H1 (cell line): ENCODE results near the gene VSTM4. TPM values are rescaled to one million over a fixed set of nuclear protein-coding genes. Genes with fewer than 3 reads are reported as not detected.

ENCODE experiments used
- CTCF ChIA-PET: fragments of 300-600 bp; sonication (Branson Sonifier 250); formaldehyde crosslinking; loops from one replicate; lab custom pipeline; 2021; ENCODE audit not compliant: partially characterized antibody; lab: Charles Lee
- POLR2A ChIA-PET: fragments of 300-600 bp; sonication (Branson Sonifier 250); formaldehyde crosslinking; loops from one replicate; lab custom pipeline; 2021; ENCODE audit warnings: inconsistent platforms; ENCODE audit not compliant: partially characterized antibody; lab: Charles Lee
- DNase-seq, 2 experiments: peaks; one replicate each; pipeline versions ENCODE4 v3.0.0 to v3.0.0-alpha.2; 2010 to 2022; ENCODE audit warnings: low spot score in 2 of 2, low read depth in 1 of 2, mixed read lengths in 1 of 2
- FAIRE-seq: peaks from 2 replicates; lab custom pipeline; 2011; peaks lifted over from hg19 to GRCh38; lab: Jason Lieb, UNC
- H2AFZ ChIP-seq: 2 replicates; pipeline ENCODE4 v1.8.1; 2012; ENCODE audit warnings: low read length, inconsistent platforms
- H2AK5ac ChIP-seq: 2 replicates; pipeline ENCODE4 v1.6.1; 2013; ENCODE audit warnings: low read depth, low read length
- H2BK120ac ChIP-seq: replicated peaks from 2 replicates; pipeline ENCODE3; 2013; ENCODE audit warnings: low read depth, low read length, inconsistent platforms
- H2BK12ac ChIP-seq: 2 replicates; pipeline ENCODE4 v1.6.1; 2013; ENCODE audit warnings: low read depth, low read length
- H2BK15ac ChIP-seq: 2 replicates; pipeline ENCODE4 v1.6.1; 2013; ENCODE audit warnings: low read length
- H2BK20ac ChIP-seq: 2 replicates; pipeline ENCODE4 v1.6.1; 2013; ENCODE audit warnings: low read length
- H2BK5ac ChIP-seq: 2 replicates; pipeline ENCODE4 v1.6.1; 2013; ENCODE audit warnings: low read depth, low read length
- H3K14ac ChIP-seq: 2 replicates; pipeline ENCODE4 v1.6.1; 2013; ENCODE audit warnings: inconsistent platforms; ENCODE audit not compliant: insufficient read length
- H3K18ac ChIP-seq: 2 replicates; pipeline ENCODE4 v1.6.1; 2013; ENCODE audit warnings: low read length; ENCODE audit errors: extremely low read depth
- H3K23ac ChIP-seq: 2 replicates; pipeline ENCODE4 v1.6.1; 2013; ENCODE audit warnings: inconsistent platforms; ENCODE audit not compliant: insufficient read length
- H3K23me2 ChIP-seq: 2 replicates; pipeline ENCODE4 v1.6.1; 2013; ENCODE audit warnings: low read depth, low read length
- H3K27ac ChIP-seq: 2 replicates; pipeline ENCODE4 v1.6.1; 2011; ENCODE audit warnings: low read depth, low read length, inconsistent platforms
- H3K27me3 ChIP-seq, 4 experiments: replicated peaks in 1 of 4; 1 replicate in 1 of 4; 2 replicates in 3 of 4; pipeline versions ENCODE4 v1.6.1 to v1.8.1; 2011 to 2013; ENCODE audit warnings: low read length in 3 of 4, mild to moderate bottlenecking in 3 of 4, inconsistent platforms in 2 of 4, mixed read lengths in 2 of 4, moderate library complexity in 1 of 4; ENCODE audit not compliant: control insufficient read depth in 3 of 4, insufficient read depth in 3 of 4; ENCODE audit errors: extremely low read depth in 1 of 4
- H3K36me3 ChIP-seq, 4 experiments: 2 replicates each; pipeline versions ENCODE4 v1.6.1 to v1.8.1; 2011 to 2013; ENCODE audit warnings: mild to moderate bottlenecking in 4 of 4, low read length in 3 of 4, moderate library complexity in 2 of 4, control low read depth in 1 of 4, inconsistent platforms in 1 of 4; ENCODE audit not compliant: insufficient read depth in 4 of 4, control insufficient read depth in 2 of 4
- H3K4ac ChIP-seq: replicated peaks from 2 replicates; pipeline ENCODE3; 2013; ENCODE audit warnings: low read length, low read depth, mixed read lengths, inconsistent platforms; ENCODE audit not compliant: insufficient read length
- H3K4me1 ChIP-seq, 4 experiments: replicated peaks in 1 of 4; 1 replicate in 1 of 4; 2 replicates in 3 of 4; pipeline versions ENCODE4 v1.6.1 to v1.8.1; 2011 to 2013; ENCODE audit warnings: low read length in 3 of 4, inconsistent platforms in 2 of 4, mixed read lengths in 1 of 4; ENCODE audit not compliant: insufficient read depth in 4 of 4, control insufficient read depth in 3 of 4
- H3K4me2 ChIP-seq, 2 experiments: 2 replicates each; pipeline versions ENCODE4 v1.6.1 to v1.8.1; 2011 to 2013; ENCODE audit warnings: low read depth in 2 of 2, low read length in 2 of 2, control low read depth in 1 of 2, inconsistent platforms in 1 of 2, mild to moderate bottlenecking in 1 of 2; ENCODE audit not compliant: insufficient read depth in 1 of 2
- H3K4me3 ChIP-seq, 4 experiments: fragments of 200-600, 300-600 bp in 1 of 4; sonication (generic), shearing (Covaris generic), sonication (Bioruptor Twin) in 1 of 4; 2 replicates each; pipeline versions ENCODE4 v1.5.1 to v1.8.1; 2011 to 2016; ENCODE audit warnings: low read length in 4 of 4, low read depth in 3 of 4, control low read depth in 2 of 4, inconsistent platforms in 2 of 4, mild to moderate bottlenecking in 2 of 4, mixed read lengths in 1 of 4, moderate library complexity in 1 of 4; ENCODE audit not compliant: insufficient read depth in 2 of 4; ENCODE audit errors: extremely low read depth in 1 of 4
- H3K56ac ChIP-seq: replicated peaks from 2 replicates; pipeline ENCODE3; 2013; ENCODE audit warnings: low read depth, mild to moderate bottlenecking, mixed read lengths, low read length, inconsistent platforms; ENCODE audit not compliant: insufficient read length
- H3K79me1 ChIP-seq: 2 replicates; pipeline ENCODE4 v1.6.1; 2013; ENCODE audit warnings: low read depth, low read length, control low read depth
- H3K79me2 ChIP-seq, 2 experiments: 2 replicates each; pipeline versions ENCODE4 v1.6.1 to v1.8.1; 2012 to 2013; ENCODE audit warnings: low read length in 2 of 2, mild to moderate bottlenecking in 2 of 2, inconsistent platforms in 1 of 2; ENCODE audit not compliant: insufficient read depth in 2 of 2, control insufficient read depth in 1 of 2
- H3K9ac ChIP-seq, 4 experiments: replicated peaks in 1 of 4; 1 replicate in 1 of 4; 2 replicates in 3 of 4; pipeline versions ENCODE4 v1.6.1 to v1.8.1; 2011 to 2013; ENCODE audit warnings: low read depth in 3 of 4, low read length in 3 of 4, control low read depth in 2 of 4, mild to moderate bottlenecking in 2 of 4, moderate library complexity in 2 of 4, inconsistent platforms in 1 of 4; ENCODE audit errors: extremely low read depth in 1 of 4
- H3K9me3 ChIP-seq, 2 experiments: 2 replicates each; pipeline versions ENCODE4 v1.6.1 to v1.8.1; 2012 to 2013; ENCODE audit warnings: mild to moderate bottlenecking in 2 of 2, moderate library complexity in 2 of 2, control low read depth in 1 of 2, inconsistent platforms in 1 of 2, low read depth in 1 of 2, low read length in 1 of 2, mixed read lengths in 1 of 2; ENCODE audit not compliant: insufficient read depth in 2 of 2
- H4K20me1 ChIP-seq, 2 experiments: replicated peaks in 1 of 2; 2 replicates each; pipeline versions ENCODE3 to v1.8.1; 2011 to 2013; ENCODE audit warnings: inconsistent platforms in 2 of 2, low read length in 2 of 2, mild to moderate bottlenecking in 1 of 2; ENCODE audit not compliant: insufficient read depth in 2 of 2, control insufficient read depth in 1 of 2
- H4K5ac ChIP-seq: 2 replicates; pipeline ENCODE4 v1.6.1; 2013; ENCODE audit warnings: low read length, low read depth, mixed read lengths, inconsistent platforms; ENCODE audit not compliant: insufficient read length
- H4K8ac ChIP-seq: 2 replicates; pipeline ENCODE4 v1.8.0; 2013; ENCODE audit warnings: mild to moderate bottlenecking, moderate library complexity, low read length, inconsistent platforms; ENCODE audit not compliant: insufficient read depth; ENCODE audit errors: extremely low read depth
- H4K91ac ChIP-seq: replicated peaks from 2 replicates; pipeline ENCODE3; 2013; ENCODE audit warnings: low read length, mixed read lengths, inconsistent platforms; ENCODE audit not compliant: insufficient read length
- BRCA1 ChIP-seq: IDR thresholded peaks from 2 replicates; pipeline ENCODE4 v1.6.1; 2012; ENCODE audit warnings: low read depth, low read length, improper control_type of control experiment
- CBX8 ChIP-seq: fragments of 300-800, 300-1000 bp; sonication (generic); IDR thresholded peaks from 2 replicates; pipeline ENCODE4 v1.7.1; 2016; ENCODE audit warnings: low read depth, low read length, borderline replicate concordance
- CHD2 ChIP-seq: IDR thresholded peaks from 2 replicates; pipeline ENCODE4 v1.6.1; 2012; ENCODE audit warnings: low read length, improper control_type of control experiment
- CTBP2 ChIP-seq: IDR thresholded peaks from 2 replicates; pipeline ENCODE4 v1.7.0; 2011; ENCODE audit warnings: borderline replicate concordance, mild to moderate bottlenecking, moderate library complexity, mixed read lengths, low read length; ENCODE audit not compliant: insufficient read depth, insufficient read length
- EGR1 ChIP-seq: IDR thresholded peaks from 2 replicates; pipeline ENCODE4 v1.6.1; 2011; ENCODE audit warnings: low read depth, low read length, borderline replicate concordance
- GTF2F1 ChIP-seq: IDR thresholded peaks from 2 replicates; pipeline ENCODE4 v1.6.1; 2012; ENCODE audit warnings: low read depth, low read length, improper control_type of control experiment, borderline replicate concordance
- HDAC2 ChIP-seq, 2 experiments: fragments of 300-600 bp in 1 of 2; sonication (generic) in 1 of 2; IDR thresholded peaks; 2 replicates each; pipeline ENCODE4 v1.6.1; 2011 to 2012; ENCODE audit warnings: low read depth in 2 of 2, low read length in 2 of 2, mild to moderate bottlenecking in 2 of 2, moderate library complexity in 2 of 2, borderline replicate concordance in 1 of 2, inconsistent platforms in 1 of 2
- HDAC6 ChIP-seq: IDR thresholded peaks from one replicate; pipeline ENCODE4 v1.7.1; 2012; ENCODE audit warnings: low read depth, mild to moderate bottlenecking, inconsistent platforms, low read length, moderate library complexity
- POLR2A ChIP-seq, 2 experiments: IDR thresholded peaks; 1 replicate in 1 of 2; 2 replicates in 1 of 2; pipeline ENCODE4 v1.6.1; 2011; ENCODE audit warnings: low read depth in 2 of 2, low read length in 2 of 2, mild to moderate bottlenecking in 2 of 2; ENCODE audit errors: control extremely low read depth in 1 of 2
- POU5F1 ChIP-seq: IDR thresholded peaks from 2 replicates; pipeline ENCODE4 v1.6.1; 2011; ENCODE audit warnings: low read depth, mild to moderate bottlenecking, low read length, moderate library complexity
- SIN3A ChIP-seq, 2 experiments: IDR thresholded peaks in 1 of 2; conservative IDR thresholded peaks in 1 of 2; 2 replicates each; pipeline ENCODE4 v1.6.1; 2011 to 2012; ENCODE audit warnings: low read length in 2 of 2, improper control_type of control experiment in 1 of 2, low read depth in 1 of 2, mild to moderate bottlenecking in 1 of 2
- TAF1 ChIP-seq: IDR thresholded peaks from 2 replicates; pipeline ENCODE4 v1.6.1; 2011; ENCODE audit warnings: mild to moderate bottlenecking, low read depth, low read length
- TAF7 ChIP-seq: optimal IDR thresholded peaks from 2 replicates; pipeline ENCODE3; 2011; ENCODE audit warnings: low read depth, mild to moderate bottlenecking, inconsistent platforms, low read length, moderate library complexity, borderline replicate concordance
- TEAD4 ChIP-seq: IDR thresholded peaks from 2 replicates; pipeline ENCODE4 v1.6.1; 2012; ENCODE audit warnings: low read depth, low read length, inconsistent platforms, mixed read lengths
- WGBS, 2 experiments: shearing (Covaris generic) in 1 of 2; methylation state at CpG; one replicate each; pipeline versions ENCODE4 v1.1.6 to v1.1.7; 2013 to 2015; ENCODE audit warnings: low lambda C conversion rate in 2 of 2, mixed read lengths in 2 of 2, inconsistent platforms in 1 of 2, low coverage in 1 of 2, missing lambda C conversion rate in 1 of 2; ENCODE audit not compliant: insufficient replicate concordance in 2 of 2, insufficient coverage in 1 of 2, insufficient read length in 1 of 2; ENCODE audit errors: extremely low coverage in 1 of 2, missing lambda C conversion rate in 1 of 2; 5-methylcytosine and 5-hydroxymethylcytosine counted together
- polyA plus RNA-seq, 7 experiments: library from polyadenylated mRNA; depleted of rRNA in 3 of 7; stranded (reverse) in 5 of 7; unstranded in 2 of 7; fragments of >200 nt in 5 of 7; fragments of 200-250 nt in 2 of 7; gene quantifications; 1 replicate in 5 of 7; 2 replicates in 1 of 7; 4 replicates in 1 of 7; pipeline versions ENCODE4 v1.2.1 to v1.2.3, GENCODE V29; 2011 to 2013; ENCODE audit warnings: missing spikeins in 2 of 7, mixed read lengths in 2 of 7
- total RNA-seq: library from RNA; stranded (reverse); fragmentation: NEBNext Ultra II Directional; extraction: Animal tissue kit (Norgen Biotek cat#: 25700); gene quantifications from 2 replicates; pipeline ENCODE4 v1.2.1, GENCODE V29; 2021

VSTM4 gene
- total and polyA plus RNA-seq, 2 of the 8 experiments (the other 6 are each of a cell fraction or from before 2014, with no cell fraction given) = 0.48 to 0.73 TPM

- H2AFZ ChIP-seq = no peak overlapping the region
- H3K4me2 ChIP-seq = no peak overlapping the region
- no peak overlapping the region for H4K91ac ChIP-seq
- DNase-seq (no peak), FAIRE-seq (no peak)
- H3K9ac ChIP-seq = no peak overlapping the region
- WGBS, 2 experiments = 92% methylated on average over 7 of the region's 7 CpGs; no CpG with 5 or more reads in 1 of the 2 experiments
- CTCF ChIA-PET = no interaction called here
- no peaks in the 10 kb centered on the region for H3K4me1 ChIP-seq
- H3K18ac ChIP-seq = no peak overlapping the region
- no peaks in the 10 kb centered on the region for H3K36me3 ChIP-seq
- no peak overlapping the region for H3K4ac ChIP-seq
- no peaks in the 10 kb centered on the region; a peak in 1 of 7 replicates for H3K27me3 ChIP-seq
- no peaks in the 10 kb centered on the region for H3K79me2 ChIP-seq
- H2AK5ac ChIP-seq = no peak overlapping the region
- no peak overlapping the region for H3K56ac ChIP-seq
- H3K79me1 ChIP-seq = no peaks in the 10 kb centered on the region
- no peaks in the 10 kb centered on the region; the same call in 1 of the 2 replicates for H3K23me2 ChIP-seq
- H2BK15ac ChIP-seq = no peak overlapping the region
- H3K9me3 ChIP-seq = no peaks in the 10 kb centered on the region
- H2BK12ac ChIP-seq = no peak overlapping the region
- H2BK120ac ChIP-seq = no peak overlapping the region
- no peak overlapping the region for H3K4me3 ChIP-seq
- H3K27ac ChIP-seq = no peak overlapping the region
- H4K5ac ChIP-seq = no peak overlapping the region
- H3K14ac ChIP-seq = no peak overlapping the region
- no peak overlapping the region for H2BK5ac ChIP-seq
- no peaks in the 10 kb centered on the region for H4K20me1 ChIP-seq
- peak overlapping the region; percentile 35; the same call in 1 of the 2 replicates for H4K8ac ChIP-seq
- POLR2A ChIA-PET = no interaction called here
- no peak overlapping the region for H3K23ac ChIP-seq
- no peak overlapping the region for H2BK20ac ChIP-seq
- TF ChIP-seq EGR1 = no peak
- TF ChIP-seq HDAC6 = no peak
- TF ChIP-seq HDAC2 (IDR thresholded peaks at IDR 0.05; ENCODE audit: borderline replicate concordance in 1 of 2, low read depth in 2 of 2, low read length in 2 of 2) = no peak
- no peak for TF ChIP-seq POLR2A (IDR thresholded peaks at IDR 0.05; ENCODE audit: control extremely low read depth in 1 of 2, low read depth in 2 of 2, low read length in 2 of 2)
- no peak for TF ChIP-seq CHD2
- no peak for TF ChIP-seq TEAD4
- no peak for TF ChIP-seq BRCA1
- TF ChIP-seq TAF7 = no peak
- no peak for TF ChIP-seq SIN3A (conservative IDR thresholded peaks at IDR 0.05 in 1 of 2, IDR thresholded peaks at IDR 0.05 in 1 of 2; ENCODE audit: low read depth in 1 of 2, low read length in 2 of 2)
- no peak for TF ChIP-seq POU5F1
- TF ChIP-seq CBX8 = no peak
- no peak for TF ChIP-seq GTF2F1
- no peak for TF ChIP-seq CTBP2
- TF ChIP-seq TAF1 = no peak
Observed at GRCh38 chr10:49106451-49106850, 8.9 kb downstream of the VSTM4 start.
